Breast epithelium (tissue), 3 donors: ENCODE measurements around the gene C22orf42.

Experiments
- POLR2AphosphoS5 ChIP-seq, 3 donors: sonication (generic); formaldehyde crosslinking; IDR thresholded peaks; one replicate each; pipeline ENCODE4 v1.6.1; 2017; ENCODE audit warnings: antibody characterized with exemption in 3 of 3
- TF ChIP-seq, protein P1 (sequence below), 3 donors: fragments of 450-650 bp; IDR thresholded peaks; one replicate each; pipeline ENCODE4 v1.5.1; 2016 to 2017; ENCODE audit warnings: antibody characterized with exemption in 3 of 3, mild to moderate bottlenecking in 3 of 3, moderate library complexity in 3 of 3

DNA sequence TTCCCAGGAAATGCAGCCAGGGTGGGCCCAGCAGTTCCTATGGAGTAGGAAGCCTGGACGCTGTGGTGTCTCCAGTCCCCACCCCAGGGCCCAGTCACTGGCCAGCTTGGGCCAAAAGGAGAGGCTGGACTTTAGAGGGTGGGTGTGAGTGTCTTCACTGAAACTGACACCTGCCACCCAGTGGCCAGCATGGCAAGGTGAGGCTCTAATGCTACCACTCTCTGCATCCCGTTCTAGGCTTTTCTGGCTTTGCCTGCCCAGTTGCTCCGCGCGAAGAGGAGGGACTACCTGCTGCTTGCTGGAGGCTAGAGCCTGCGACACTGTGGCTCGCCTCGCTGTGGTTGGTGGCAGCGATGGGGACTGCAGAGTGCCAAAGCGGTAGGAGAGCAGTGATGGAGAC lies 35.4 kb downstream of the C22orf42 start:
- TF ChIP-seq, protein P1, sequence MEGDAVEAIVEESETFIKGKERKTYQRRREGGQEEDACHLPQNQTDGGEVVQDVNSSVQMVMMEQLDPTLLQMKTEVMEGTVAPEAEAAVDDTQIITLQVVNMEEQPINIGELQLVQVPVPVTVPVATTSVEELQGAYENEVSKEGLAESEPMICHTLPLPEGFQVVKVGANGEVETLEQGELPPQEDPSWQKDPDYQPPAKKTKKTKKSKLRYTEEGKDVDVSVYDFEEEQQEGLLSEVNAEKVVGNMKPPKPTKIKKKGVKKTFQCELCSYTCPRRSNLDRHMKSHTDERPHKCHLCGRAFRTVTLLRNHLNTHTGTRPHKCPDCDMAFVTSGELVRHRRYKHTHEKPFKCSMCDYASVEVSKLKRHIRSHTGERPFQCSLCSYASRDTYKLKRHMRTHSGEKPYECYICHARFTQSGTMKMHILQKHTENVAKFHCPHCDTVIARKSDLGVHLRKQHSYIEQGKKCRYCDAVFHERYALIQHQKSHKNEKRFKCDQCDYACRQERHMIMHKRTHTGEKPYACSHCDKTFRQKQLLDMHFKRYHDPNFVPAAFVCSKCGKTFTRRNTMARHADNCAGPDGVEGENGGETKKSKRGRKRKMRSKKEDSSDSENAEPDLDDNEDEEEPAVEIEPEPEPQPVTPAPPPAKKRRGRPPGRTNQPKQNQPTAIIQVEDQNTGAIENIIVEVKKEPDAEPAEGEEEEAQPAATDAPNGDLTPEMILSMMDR (IDR thresholded peaks at IDR 0.05): no peak
- no peak for TF ChIP-seq POLR2AphosphoS5 (IDR thresholded peaks at IDR 0.05)
